ENCODE data around the gene GTF3C1. TPM values are rescaled to one million over a fixed set of nuclear protein-coding genes. Genes with fewer than 3 reads are reported as not detected.

Gene GTF3C1
- total RNA-seq, 1 experiment from 2014 or later = 88.2 TPM

- Histone ChIP-seq H3K4me3 (no peak overlapping the region), H3K9me3 (peaks cover 31% of the 10 kb centered on the region), H3K36me3 (no peaks in the 10 kb centered on the region), H3K27me3 (no peaks in the 10 kb centered on the region)
- DNase-seq = no peak
Observed at GRCh38 chr16:27421961-27422740, 127.6 kb downstream of the GTF3C1 start.

DNA sequence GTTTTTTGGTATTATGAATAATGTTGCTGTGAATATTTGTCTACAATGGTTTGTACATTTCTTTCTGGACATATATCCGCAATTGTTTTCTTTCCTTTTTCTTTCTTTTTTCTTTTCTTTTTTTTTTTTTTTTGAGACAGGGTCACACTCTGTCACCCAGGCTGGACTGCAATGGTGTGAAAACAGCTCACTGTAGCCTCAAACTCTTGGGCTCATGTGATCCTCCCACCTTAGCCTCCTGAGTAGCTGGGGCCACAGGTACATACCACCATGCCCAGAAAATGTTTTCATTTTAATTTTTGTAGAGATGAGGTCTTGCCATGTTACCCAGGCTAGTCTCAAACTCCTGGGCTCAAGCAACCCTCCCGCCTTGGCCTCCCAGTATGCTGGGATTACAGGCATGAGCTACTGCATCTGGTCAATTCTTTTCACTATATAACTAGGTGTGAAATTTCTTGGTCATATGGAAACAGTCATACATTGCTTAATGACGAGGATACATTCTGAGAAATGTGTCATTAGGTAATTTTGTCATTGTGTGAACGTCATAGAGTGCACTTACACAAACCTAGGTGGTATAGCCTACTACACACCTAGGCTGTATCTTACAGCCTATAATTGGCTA lies 132.6 kb downstream of the GTF3C1 start:
- Histone ChIP-seq H3K9me3 (peaks cover 20% of the 10 kb centered on the region), H3K27me3 (no peaks in the 10 kb centered on the region)
- DNase-seq = no peak

DNA sequence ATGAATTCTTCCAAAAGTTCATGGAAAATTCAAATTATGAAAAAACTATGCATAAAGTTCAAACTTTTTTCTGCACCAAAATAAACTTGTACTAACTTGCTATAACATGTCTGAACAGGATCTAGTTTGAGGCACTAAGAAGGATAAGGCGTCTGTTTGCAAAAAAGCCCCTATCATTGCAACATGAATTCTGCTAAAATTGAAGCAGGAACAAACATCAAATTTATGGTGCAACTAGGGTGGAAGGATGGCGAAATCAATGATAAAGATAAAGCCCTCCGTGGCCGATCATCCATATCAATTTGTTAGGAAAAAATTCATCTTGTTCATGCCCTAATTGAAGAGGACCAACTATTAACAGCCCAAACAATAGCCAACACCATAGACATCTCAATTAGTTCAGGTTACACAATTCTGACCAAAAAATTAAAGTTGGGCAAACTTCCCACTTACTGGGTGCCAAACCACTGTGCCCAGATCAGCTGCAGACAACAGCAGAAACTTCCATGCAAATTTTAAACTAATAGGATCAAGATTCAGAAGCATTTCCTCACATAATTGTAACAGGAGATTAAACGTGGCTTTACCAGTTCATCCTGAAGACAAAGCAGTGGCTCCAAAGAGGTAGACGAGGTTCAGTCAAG lies 134.8 kb downstream of the GTF3C1 start:
- DNase-seq = no peak
- no peak overlapping the region for H3K4me3 ChIP-seq
- H3K36me3 ChIP-seq = no peaks in the 10 kb centered on the region
- H3K9me3 ChIP-seq = peaks cover 12% of the 10 kb centered on the region
- H3K27me3 ChIP-seq = no peaks in the 10 kb centered on the region

More for the DNA sequence above, 132.6 kb downstream of the GTF3C1 start:
- Histone ChIP-seq H3K36me3 (no peaks in the 10 kb centered on the region), H3K4me3 (no peak overlapping the region)

GRCh38 chr16:27413956-27414355 lies 135.8 kb downstream of the GTF3C1 start:
- Histone ChIP-seq H3K27me3 (no peaks in the 10 kb centered on the region), H3K36me3 (no peaks in the 10 kb centered on the region), H3K9me3 (peaks cover 15% of the 10 kb centered on the region), H3K4me3 (no peak overlapping the region)
- no peak for DNase-seq

DNA sequence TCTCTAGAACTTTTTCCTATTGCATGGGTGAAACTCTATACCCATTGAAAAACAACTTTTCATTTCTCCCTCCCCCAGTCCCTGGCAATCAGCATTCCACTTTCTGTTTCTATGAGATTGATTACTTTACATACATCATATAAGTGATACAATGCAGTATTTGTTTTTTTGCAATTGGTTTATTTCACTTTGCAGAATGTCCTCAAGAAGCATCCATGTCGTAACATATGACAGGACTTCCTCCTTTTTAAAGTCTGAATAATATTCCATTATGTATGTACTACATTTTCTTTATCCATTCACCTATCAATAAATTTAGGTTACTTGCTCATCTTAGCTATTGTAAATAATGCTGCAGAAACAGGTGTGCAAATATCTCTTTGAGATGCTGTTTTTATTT lies 139.0 kb downstream of the GTF3C1 start:
- DNase-seq = no peak
- no peak overlapping the region for H3K4me3 ChIP-seq
- no peaks in the 10 kb centered on the region for H3K27me3 ChIP-seq
- no peaks in the 10 kb centered on the region for H3K36me3 ChIP-seq
- peaks cover 15% of the 10 kb centered on the region for H3K9me3 ChIP-seq

Other genes starting within 250 kb of the GTF3C1 start
- 26.1 and 40.9 TPM in 2 replicates for gene IL4R, start 235.9 kb downstream of the GTF3C1 start, total RNA-seq (2014; rRNA removed; shearing (Covaris generic); ENCODE audit: low replicate concordance)
- gene IL21R, start 147.7 kb downstream of the GTF3C1 start, total RNA-seq (2014; rRNA removed; shearing (Covaris generic); ENCODE audit: low replicate concordance) = 0.33 and 0.44 TPM in 2 replicates
- gene KATNIP, start 231 bp upstream of the GTF3C1 start, total RNA-seq (2014; rRNA removed; shearing (Covaris generic); ENCODE audit: low replicate concordance) = 1.5 and 8.0 TPM in 2 replicates